T-helper 1 cell treated with Interleukin-12 subunit alpha and Interleukin-12 subunit beta and Interleukin-4 antibody, amounts not matched to agents 30 μg/mL and 1 μg/mL, for 36 hours (primary cell): ENCODE results near the gene KBTBD2.
"Not testable (repeated sequence)": the region's sequence is repeated elsewhere in the genome, so short reads cannot be mapped to it uniquely, and the experiment has no call there.

Source experiments
- H3K27ac Mint-ChIP-seq: one replicate; pipeline ENCODE4 v1.8.0; 2021; ENCODE audit warnings: mild to moderate bottlenecking, mixed read lengths
- H3K27me3 Mint-ChIP-seq: one replicate; pipeline ENCODE4 v1.8.0; 2021; ENCODE audit warnings: low read depth, mixed read lengths
- H3K36me3 Mint-ChIP-seq: one replicate; pipeline ENCODE4 v1.8.0; 2021; ENCODE audit warnings: low read depth, mixed read lengths
- H3K4me1 Mint-ChIP-seq: one replicate; pipeline ENCODE4 v1.8.0; 2021; ENCODE audit warnings: low read depth, mixed read lengths
- H3K4me3 Mint-ChIP-seq: one replicate; pipeline ENCODE4 v1.8.0; 2021; ENCODE audit warnings: mild to moderate bottlenecking, moderate library complexity, mixed read lengths
- H3K9me3 Mint-ChIP-seq: one replicate; pipeline ENCODE4 v1.8.0; 2021; ENCODE audit warnings: mixed read lengths

Gene KBTBD2

DNA sequence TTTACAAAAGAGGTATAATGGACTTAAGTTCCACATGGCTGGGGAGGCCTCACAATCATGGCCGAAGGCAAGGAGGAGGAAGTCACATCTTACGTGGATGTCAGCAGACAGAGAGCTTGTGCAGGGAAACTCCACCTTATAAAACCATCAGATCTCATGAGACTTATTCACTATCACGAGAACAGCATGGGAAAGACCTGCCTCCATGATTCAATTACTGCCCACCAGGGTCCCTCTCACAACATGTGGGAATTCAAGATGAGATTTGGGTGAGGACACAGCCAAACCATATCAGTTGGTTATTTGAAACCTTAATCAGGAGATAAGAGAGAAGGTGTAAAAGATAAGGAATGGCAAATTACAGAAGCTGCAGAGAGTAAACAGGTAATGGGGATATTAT is 40.9 kb downstream of the KBTBD2 start:
- H3K27me3 Mint-ChIP-seq: peaks cover 66% of the 10 kb centered on the region
- H3K4me1 Mint-ChIP-seq, H3K9me3 Mint-ChIP-seq, H3K27ac Mint-ChIP-seq, H3K4me3 Mint-ChIP-seq, H3K36me3 Mint-ChIP-seq: not testable (repeated sequence)

- not testable (repeated sequence) for H3K27ac Mint-ChIP-seq, H3K4me3 Mint-ChIP-seq, H3K4me1 Mint-ChIP-seq, H3K9me3 Mint-ChIP-seq, H3K36me3 Mint-ChIP-seq
- peaks cover 50% of the 10 kb centered on the region for H3K27me3 Mint-ChIP-seq
Measured at GRCh38 chr7:32848655-32849054, 42.9 kb downstream of the KBTBD2 start.

- Mint-ChIP-seq H3K27ac (no peak overlapping the region), H3K4me3 (no peak overlapping the region), H3K9me3 (no peaks in the 10 kb centered on the region), H3K27me3 (peaks cover 34% of the 10 kb centered on the region), H3K36me3 (no peaks in the 10 kb centered on the region), H3K4me1 (peaks cover 5% of the 10 kb centered on the region)
Measured at GRCh38 chr7:32846630-32847225, 44.8 kb downstream of the KBTBD2 start.

GRCh38 chr7:32844748-32845147 is 46.8 kb downstream of the KBTBD2 start:
- not testable (repeated sequence) for H3K4me3 Mint-ChIP-seq, H3K4me1 Mint-ChIP-seq

DNA sequence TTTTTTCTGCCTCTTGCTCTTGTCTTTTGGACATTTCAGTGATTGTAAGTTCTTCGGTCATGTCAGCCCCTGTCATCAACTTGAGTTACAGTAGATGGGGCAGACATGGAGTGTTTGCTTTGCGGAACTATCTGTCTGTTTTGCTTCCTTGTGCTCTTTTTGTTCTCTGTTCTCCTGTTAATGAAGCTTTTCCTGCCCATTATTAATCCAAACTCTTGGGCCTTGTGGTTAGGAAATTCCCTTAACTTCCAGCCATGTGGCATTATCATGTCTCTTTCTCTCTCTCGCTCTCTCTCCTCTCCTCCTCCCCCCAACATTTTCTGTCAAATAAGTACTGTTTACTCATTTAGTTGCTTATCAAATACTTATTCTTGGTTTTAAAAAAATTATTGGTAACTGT is 47.8 kb downstream of the KBTBD2 start:
- not testable (repeated sequence) for H3K27me3 Mint-ChIP-seq, H3K36me3 Mint-ChIP-seq, H3K27ac Mint-ChIP-seq, H3K4me3 Mint-ChIP-seq, H3K9me3 Mint-ChIP-seq, H3K4me1 Mint-ChIP-seq

More at GRCh38 chr7:32844748-32845147, 46.8 kb downstream of the KBTBD2 start:
- H3K27me3 Mint-ChIP-seq: peaks cover 18% of the 10 kb centered on the region
- H3K27ac Mint-ChIP-seq, H3K36me3 Mint-ChIP-seq, H3K9me3 Mint-ChIP-seq: not testable (repeated sequence)

- not testable (repeated sequence) for H3K27me3 Mint-ChIP-seq, H3K27ac Mint-ChIP-seq, H3K36me3 Mint-ChIP-seq, H3K9me3 Mint-ChIP-seq, H3K4me3 Mint-ChIP-seq, H3K4me1 Mint-ChIP-seq
Measured at GRCh38 chr7:32839846-32840245, 51.7 kb downstream of the KBTBD2 start.

DNA sequence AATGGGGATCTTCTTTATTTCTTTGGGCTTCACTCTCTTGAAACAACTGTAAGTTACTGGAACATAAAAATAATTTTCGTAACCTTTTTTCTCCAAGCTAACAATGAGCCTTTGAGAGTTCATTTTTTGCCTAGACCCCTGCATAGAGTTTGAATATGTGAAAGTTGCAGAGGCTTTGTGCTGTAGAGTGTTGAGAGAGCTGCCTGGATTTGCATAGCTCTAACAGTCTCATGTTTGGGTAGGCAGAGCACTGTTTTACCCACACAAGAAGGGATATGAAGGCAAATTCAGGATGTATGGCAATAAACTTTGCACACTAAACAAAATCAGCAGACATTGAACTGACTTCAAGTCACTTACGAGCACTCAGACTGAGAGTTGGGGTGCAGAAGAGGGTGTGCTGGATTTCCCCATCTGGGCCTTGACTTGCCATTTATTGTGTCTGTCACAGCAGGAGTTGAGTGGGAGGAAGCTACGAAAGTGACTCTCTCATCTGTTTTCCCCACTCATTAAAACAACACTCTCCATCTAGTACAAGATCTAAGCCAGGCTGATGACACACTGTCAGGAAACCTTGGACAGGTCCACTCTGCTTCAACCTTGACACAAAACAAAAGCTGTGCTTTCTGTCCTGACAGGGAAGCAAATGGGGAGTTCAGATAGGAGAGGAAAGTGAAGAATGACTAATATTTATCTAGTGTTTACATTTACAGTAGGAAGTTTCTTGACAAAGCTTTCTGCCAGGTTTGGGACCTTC is 62.4 kb downstream of the KBTBD2 start:
- H3K27me3 Mint-ChIP-seq: peaks cover 19% of the 10 kb centered on the region
- H3K4me3 Mint-ChIP-seq, H3K27ac Mint-ChIP-seq, H3K36me3 Mint-ChIP-seq, H3K4me1 Mint-ChIP-seq, H3K9me3 Mint-ChIP-seq: not testable (repeated sequence)
